Thyroid gland (tissue), 4 donors: ENCODE results near the gene ITGAV. TPM values are rescaled to one million over a fixed set of nuclear protein-coding genes. Genes with fewer than 3 reads are reported as not detected.

Source experiments
- DNase-seq, 2 donors: peaks; one replicate each; pipeline ENCODE4 v3.0.0-alpha.2; 2019
- H3K27ac ChIP-seq, 3 donors: fragments of 200-600 bp; sonication (generic); 1 replicate in 2 of 3; 2 replicates in 1 of 3; pipeline ENCODE4 v1.5.1; 2016 to 2019; ENCODE audit warnings: mild to moderate bottlenecking in 1 of 3, moderate library complexity in 1 of 3
- H3K27me3 ChIP-seq: fragments of 200-600 bp; sonication (generic); one replicate; pipeline ENCODE4 v1.5.1; 2019
- H3K36me3 ChIP-seq, 2 donors: fragments of 200-600 bp; sonication (generic); one replicate each; pipeline ENCODE4 v1.5.1; 2016 to 2019
- H3K4me1 ChIP-seq, 2 donors: fragments of 200-600 bp; sonication (generic); one replicate each; pipeline ENCODE4 v1.5.1; 2017 to 2019
- H3K4me3 ChIP-seq, 3 donors: fragments of 200-600 bp; sonication (generic); replicated peaks in 1 of 3; 1 replicate in 2 of 3; 2 replicates in 1 of 3; pipeline ENCODE4 v1.5.1; 2016; ENCODE audit warnings: mild to moderate bottlenecking in 1 of 3
- H3K9me3 ChIP-seq: fragments of 200-600 bp; sonication (generic); one replicate; pipeline ENCODE4 v1.5.1; 2017
- POLR2A ChIP-seq, 2 donors: fragments of 450-650 bp; IDR thresholded peaks; one replicate each; pipeline ENCODE4 v1.6.1; 2017; ENCODE audit warnings: antibody characterized with exemption in 2 of 2, mild to moderate bottlenecking in 2 of 2, moderate library complexity in 1 of 2
- WGBS, 2 donors: methylation state at CpG; one replicate each; pipeline ENCODE4 v1.1.5; 2017; 5-methylcytosine and 5-hydroxymethylcytosine counted together
- intact Hi-C: fragments of 100-400 bp; cut with DNase I; formaldehyde crosslinking; loops from one replicate; pipeline ENCODE4 v1.15.1; 2023
- total RNA-seq, 4 donors: library from RNA; depleted of rRNA; stranded (reverse); fragments of >200 nt; gene quantifications; one replicate each; pipeline ENCODE4 v1.2.3, GENCODE V29; 2016
- TF ChIP-seq, protein P1 (sequence below), 6 experiments: fragments of 200-600 bp in 3 of 6; fragments of 450-650 bp in 3 of 6; sonication (generic) in 3 of 6; IDR thresholded peaks; one replicate each; pipeline ENCODE4 v1.5.1; 2016 to 2019; ENCODE audit warnings: antibody characterized with exemption in 6 of 6, mild to moderate bottlenecking in 2 of 6, inconsistent platforms in 1 of 6, moderate library complexity in 1 of 6

The ITGAV gene
- total RNA-seq, 4 donors from 2014 or later: 136 to 186 (median 143) TPM

DNA sequence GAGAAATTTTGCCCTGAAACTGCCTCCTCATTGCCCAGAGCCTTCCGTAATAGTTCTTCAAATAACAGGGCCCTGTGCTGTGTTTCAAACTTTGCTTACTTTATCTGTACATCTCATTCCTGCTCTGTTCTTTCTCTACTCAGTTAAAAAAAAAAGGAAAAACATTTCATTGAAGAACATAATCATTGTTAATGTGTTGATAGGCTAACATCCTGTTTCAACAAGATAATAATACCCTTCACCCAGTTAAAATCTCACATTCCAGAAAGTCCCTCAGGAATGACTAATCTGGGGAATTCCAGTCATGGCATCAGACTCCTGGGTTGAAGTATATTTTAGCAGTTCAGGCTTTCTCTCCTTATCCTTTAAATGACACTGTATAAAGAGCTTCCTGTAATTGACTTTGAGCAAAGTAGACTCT, 45.6 kb upstream of the ITGAV start:
- H3K36me3 ChIP-seq: no peaks in the 10 kb centered on the region
- H3K9me3 ChIP-seq: no peaks in the 10 kb centered on the region
- H3K4me1 ChIP-seq: peaks cover 13 to 23% of the 10 kb centered on the region in 2 donors
- no peak for TF ChIP-seq POLR2A (IDR thresholded peaks at IDR 0.05)
- TF ChIP-seq, protein P1, sequence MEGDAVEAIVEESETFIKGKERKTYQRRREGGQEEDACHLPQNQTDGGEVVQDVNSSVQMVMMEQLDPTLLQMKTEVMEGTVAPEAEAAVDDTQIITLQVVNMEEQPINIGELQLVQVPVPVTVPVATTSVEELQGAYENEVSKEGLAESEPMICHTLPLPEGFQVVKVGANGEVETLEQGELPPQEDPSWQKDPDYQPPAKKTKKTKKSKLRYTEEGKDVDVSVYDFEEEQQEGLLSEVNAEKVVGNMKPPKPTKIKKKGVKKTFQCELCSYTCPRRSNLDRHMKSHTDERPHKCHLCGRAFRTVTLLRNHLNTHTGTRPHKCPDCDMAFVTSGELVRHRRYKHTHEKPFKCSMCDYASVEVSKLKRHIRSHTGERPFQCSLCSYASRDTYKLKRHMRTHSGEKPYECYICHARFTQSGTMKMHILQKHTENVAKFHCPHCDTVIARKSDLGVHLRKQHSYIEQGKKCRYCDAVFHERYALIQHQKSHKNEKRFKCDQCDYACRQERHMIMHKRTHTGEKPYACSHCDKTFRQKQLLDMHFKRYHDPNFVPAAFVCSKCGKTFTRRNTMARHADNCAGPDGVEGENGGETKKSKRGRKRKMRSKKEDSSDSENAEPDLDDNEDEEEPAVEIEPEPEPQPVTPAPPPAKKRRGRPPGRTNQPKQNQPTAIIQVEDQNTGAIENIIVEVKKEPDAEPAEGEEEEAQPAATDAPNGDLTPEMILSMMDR (IDR thresholded peaks at IDR 0.05): no peak
- WGBS, 2 donors: 58 to 63% methylated on average over 1 of the region's 1 CpG
- intact Hi-C loops: no loop called here
- no peaks in the 10 kb centered on the region for H3K27me3 ChIP-seq
- no peak for DNase-seq
- no peak overlapping the region for H3K4me3 ChIP-seq
- H3K27ac ChIP-seq: peak overlapping the region; percentile 11 to 76 (median 66)

DNA sequence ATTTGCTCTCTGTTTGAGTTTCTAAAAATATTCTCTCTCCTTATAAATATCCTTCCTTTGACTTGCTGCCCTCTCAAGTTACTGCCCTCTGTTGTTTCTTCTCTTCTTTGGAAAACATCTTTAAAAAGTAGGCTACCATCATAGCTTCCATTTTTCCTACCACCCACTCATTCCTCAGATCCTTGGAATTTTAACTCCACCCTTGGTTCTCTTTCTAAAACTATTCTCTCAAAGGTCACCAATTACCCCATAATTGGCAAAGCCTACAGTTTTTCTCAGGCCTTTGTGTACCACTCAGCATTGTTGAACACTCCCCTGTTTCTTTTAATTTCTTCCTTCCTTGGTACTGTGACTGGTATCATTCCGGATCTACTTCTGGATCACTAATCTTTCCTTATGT, 43.0 kb upstream of the ITGAV start:
- Histone ChIP-seq H3K27me3 (no peaks in the 10 kb centered on the region), H3K36me3 (no peaks in the 10 kb centered on the region), H3K4me1 (peaks cover 10 to 23% of the 10 kb centered on the region in 2 donors), H3K9me3 (no peaks in the 10 kb centered on the region), H3K27ac (no peak overlapping the region), H3K4me3 (no peak overlapping the region)
- WGBS, 2 donors: 0 to 2% methylated on average over 1 of the region's 1 CpG
- no peak for DNase-seq
- TF ChIP-seq, protein P1 (IDR thresholded peaks at IDR 0.05): no peak
- no peak for TF ChIP-seq POLR2A (IDR thresholded peaks at IDR 0.05)
- intact Hi-C loops: no loop called here

DNA sequence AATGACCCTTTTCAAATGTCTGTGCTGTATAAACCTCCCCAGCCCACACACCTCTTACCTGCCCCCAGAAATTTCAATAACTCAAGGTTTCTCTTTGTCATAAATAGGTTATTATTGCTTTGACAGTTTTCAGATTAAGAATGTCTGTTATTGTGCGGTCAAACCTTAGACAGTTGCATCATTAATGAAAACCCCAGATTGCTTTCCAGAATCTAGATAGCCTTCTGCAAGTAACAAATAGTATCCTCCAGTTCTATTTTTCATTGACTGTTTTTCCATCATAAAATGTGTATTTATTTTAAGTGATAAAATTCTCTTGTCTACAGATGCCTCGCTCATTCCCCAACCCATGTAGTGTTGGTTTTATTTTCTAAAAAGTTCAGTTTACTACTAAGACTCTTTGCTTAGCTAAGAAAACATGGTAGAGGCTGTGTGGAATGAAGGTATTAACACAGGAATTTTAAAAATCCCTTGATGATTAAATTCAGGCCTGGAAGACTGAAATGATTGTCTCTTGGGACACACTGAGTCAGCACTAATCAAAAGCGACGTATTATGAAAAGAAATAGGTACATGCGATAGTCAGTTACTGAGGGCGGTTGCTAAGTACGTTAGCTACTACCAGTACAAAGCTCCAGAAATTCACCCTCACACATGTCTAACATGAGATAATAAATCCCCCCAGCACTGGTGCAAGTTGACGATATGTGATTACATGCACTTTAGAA, 38.4 kb upstream of the ITGAV start:
- no peaks in the 10 kb centered on the region for H3K27me3 ChIP-seq
- no peak overlapping the region for H3K4me3 ChIP-seq
- 83 to 85% methylated on average over 8 of the region's 8 CpGs for WGBS, 2 donors
- H3K36me3 ChIP-seq: no peaks in the 10 kb centered on the region
- DNase-seq: no peak
- intact Hi-C loops: no loop called here
- H3K4me1 ChIP-seq: no peaks in the 10 kb centered on the region
- TF ChIP-seq POLR2A (IDR thresholded peaks at IDR 0.05): no peak
- TF ChIP-seq, protein P1 (IDR thresholded peaks at IDR 0.05): no peak
- no peaks in the 10 kb centered on the region for H3K9me3 ChIP-seq
- H3K27ac ChIP-seq: no peak overlapping the region

DNA sequence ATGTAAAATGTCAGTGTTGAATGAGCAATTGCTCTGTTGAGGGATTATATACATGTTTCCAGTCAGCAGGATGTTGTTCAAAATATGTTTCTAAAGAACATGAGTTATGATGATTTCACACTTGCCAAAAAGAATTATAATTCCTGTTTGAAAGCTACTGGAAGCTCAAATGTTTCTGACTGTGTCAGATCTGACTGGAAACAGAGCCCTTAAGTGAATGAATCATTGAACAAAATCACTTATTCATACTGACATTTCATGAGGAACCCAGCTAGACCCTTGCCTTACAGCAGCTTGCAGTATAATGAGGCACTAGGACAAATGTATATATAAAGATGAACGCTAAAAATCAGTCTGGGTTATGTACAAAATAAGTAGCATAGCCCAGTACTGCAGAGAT, 35.4 kb upstream of the ITGAV start:
- H3K4me1 ChIP-seq: peaks cover 0 to 4% of the 10 kb centered on the region in 2 donors
- no peaks in the 10 kb centered on the region for H3K36me3 ChIP-seq
- no peaks in the 10 kb centered on the region for H3K9me3 ChIP-seq
- no peak overlapping the region for H3K4me3 ChIP-seq
- intact Hi-C loops: no loop called here
- 77 to 86% methylated on average over 1 of the region's 1 CpG for WGBS, 2 donors
- H3K27me3 ChIP-seq: no peaks in the 10 kb centered on the region
- no peak for TF ChIP-seq POLR2A (IDR thresholded peaks at IDR 0.05)
- TF ChIP-seq, protein P1 (IDR thresholded peaks at IDR 0.05): no peak
- DNase-seq: no peak
- H3K27ac ChIP-seq: no peak overlapping the region

DNA sequence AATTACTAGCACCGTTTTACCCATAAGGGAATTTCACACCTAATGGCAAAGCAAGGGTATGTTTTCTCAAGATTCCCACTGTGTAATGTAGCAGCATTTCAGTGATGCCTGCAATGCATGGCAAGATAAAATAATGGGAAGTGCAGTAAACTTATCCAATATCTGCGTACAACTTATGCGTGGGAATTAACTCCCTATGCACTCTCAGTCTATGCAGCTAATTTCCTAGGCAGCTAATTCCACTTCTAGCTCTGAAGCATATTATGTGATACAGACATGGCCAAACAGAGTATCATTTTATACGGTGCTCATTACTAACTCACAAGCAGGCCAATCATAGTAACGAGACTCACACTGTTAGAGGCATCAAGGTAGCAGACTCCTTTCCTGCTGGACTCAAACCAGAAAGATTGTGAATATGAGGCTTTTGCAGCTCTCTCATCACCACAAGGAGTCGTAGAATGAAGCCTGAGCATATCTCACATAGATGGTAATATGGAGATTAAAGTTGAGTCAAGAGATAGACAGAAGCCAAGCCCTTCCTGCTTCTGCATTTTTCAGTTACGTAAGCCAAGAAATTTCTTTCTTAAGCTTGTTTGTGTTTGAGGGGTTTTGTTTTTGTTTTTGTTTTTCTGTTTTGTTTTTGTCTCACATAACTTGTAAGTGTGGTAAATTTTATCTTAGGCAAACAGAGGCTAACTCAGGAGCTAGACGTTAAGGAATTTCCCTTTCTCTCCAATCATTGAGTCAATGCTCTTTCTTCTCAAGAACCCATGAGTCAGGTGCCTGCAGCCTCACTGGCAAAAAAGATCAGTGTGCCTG, 34.8 kb upstream of the ITGAV start:
- Histone ChIP-seq H3K27ac (no peak overlapping the region), H3K4me3 (no peak overlapping the region), H3K9me3 (no peaks in the 10 kb centered on the region), H3K27me3 (no peaks in the 10 kb centered on the region), H3K4me1 (peaks cover 0 to 4% of the 10 kb centered on the region in 2 donors), H3K36me3 (no peaks in the 10 kb centered on the region)
- intact Hi-C loops: no loop called here
- TF ChIP-seq, protein P1 (IDR thresholded peaks at IDR 0.05): no peak
- no peak for TF ChIP-seq POLR2A (IDR thresholded peaks at IDR 0.05)
- DNase-seq: no peak
- WGBS, 2 donors: 81 to 82% methylated on average over 8 of the region's 8 CpGs
